GM12878 (cell line): ENCODE measurements around the gene UST. TPM values are rescaled to one million over a fixed set of nuclear protein-coding genes. Genes with fewer than 3 reads are reported as not detected.

Experiments used
- ATAC-seq: fragments of 200-7000 bp; cut with Tn5 transposase; 3 replicates; pipeline ENCODE4 v1.9.1; 2020; ENCODE audit warnings: mild to moderate bottlenecking, moderate library complexity
- BruUV-seq: library from RNA; stranded (reverse); fragments of 400-500 nt; replicated peaks from 2 replicates; lab custom pipeline; 2021; lab: Mats Ljungman, UMichigan
- CTCF ChIA-PET: fragments of 300-600 bp; sonication (Branson Sonifier 250); formaldehyde crosslinking; extraction: SDS; loops from one replicate; lab custom pipeline; 2021; ENCODE audit warnings: inconsistent platforms; lab: Yijun Ruan, JAX
- POLR2A ChIA-PET: fragments of 350-600 bp; formaldehyde crosslinking; extraction: SDS; loops from one replicate; lab custom pipeline; 2021; ENCODE audit warnings: inconsistent platforms; lab: Charles Lee
- RAD21 ChIA-PET: fragments of 300-600 bp; sonication (Branson Sonifier 250); formaldehyde crosslinking; loops from one replicate; lab custom pipeline; 2023; ENCODE audit warnings: antibody characterized with exemption; ENCODE audit not compliant: unreplicated experiment; lab: Charles Lee
- SMC1A ChIA-PET: fragments of 300-600 bp; sonication (Branson Sonifier 250); formaldehyde crosslinking; loops from one replicate; lab custom pipeline; 2023; ENCODE audit not compliant: unreplicated experiment, uncharacterized antibody; lab: Charles Lee
- DNase-seq: peaks from one replicate; pipeline ENCODE4 v3.0.0-alpha.2; 2011; ENCODE audit warnings: low read depth, low spot score
- FAIRE-seq: peaks from 3 replicates; lab custom pipeline; 2011; peaks lifted over from hg19 to GRCh38; lab: Jason Lieb, UNC
- H2AFZ ChIP-seq: 2 replicates; pipeline ENCODE4 v1.6.0; 2011; ENCODE audit warnings: low read depth, low read length, control low read depth; ENCODE audit not compliant: control insufficient read depth
- H3K27ac ChIP-seq: 2 replicates; pipeline ENCODE4 v1.5.1; 2011; ENCODE audit warnings: control low read depth; ENCODE audit not compliant: control insufficient read depth, insufficient read depth
- H3K27me3 ChIP-seq, 2 experiments: replicated peaks in 1 of 2; 2 replicates each; pipeline versions ENCODE4 v1.6.0 to v1.6.1; 2011; ENCODE audit warnings: low read length in 1 of 2; ENCODE audit not compliant: control insufficient read depth in 2 of 2, insufficient read depth in 2 of 2
- H3K36me3 ChIP-seq, 2 experiments: 2 replicates each; pipeline ENCODE4 v1.5.1; 2011; ENCODE audit warnings: low read length in 1 of 2; ENCODE audit not compliant: control insufficient read depth in 2 of 2, insufficient read depth in 2 of 2
- H3K4me1 ChIP-seq: 2 replicates; pipeline ENCODE4 v1.6.1; 2011; ENCODE audit warnings: mild to moderate bottlenecking, low read length, moderate library complexity, mixed read lengths; ENCODE audit not compliant: control insufficient read depth, insufficient read depth
- H3K4me2 ChIP-seq: 2 replicates; pipeline ENCODE4 v1.6.0; 2011; ENCODE audit warnings: control low read depth; ENCODE audit not compliant: control insufficient read depth, insufficient read depth
- H3K4me3 ChIP-seq: fragments of 200-600 bp; sonication (generic); 2 replicates; pipeline ENCODE4 v1.5.1; 2016
- H3K79me2 ChIP-seq: 2 replicates; pipeline ENCODE4 v1.6.0; 2011; ENCODE audit warnings: low read length; ENCODE audit not compliant: control insufficient read depth, insufficient read depth
- H3K9ac ChIP-seq: 2 replicates; pipeline ENCODE4 v1.8.0; 2011; ENCODE audit warnings: low read length, control low read depth, mixed read lengths; ENCODE audit not compliant: control insufficient read depth, insufficient read depth
- H3K9me3 ChIP-seq: replicated peaks from 3 replicates; pipeline ENCODE4 v1.5.1; 2011; ENCODE audit warnings: mild to moderate bottlenecking, low read length; ENCODE audit not compliant: control insufficient read depth, insufficient read depth
- H4K20me1 ChIP-seq: 2 replicates; pipeline ENCODE4 v1.6.0; 2011; ENCODE audit not compliant: control insufficient read depth, insufficient read depth
- ATF2 ChIP-seq: IDR thresholded peaks from 2 replicates; pipeline ENCODE4 v1.6.1; 2012; ENCODE audit warnings: low read length, inconsistent platforms
- E2F4 ChIP-seq: IDR thresholded peaks from 2 replicates; pipeline ENCODE4 v1.6.1; 2012; ENCODE audit warnings: low read depth, low read length, improper control_type of control experiment
- EGR1 ChIP-seq, 2 experiments: IDR thresholded peaks; 1 replicate in 1 of 2; 2 replicates in 1 of 2; pipeline ENCODE4 v1.6.1; 2011 to 2012; ENCODE audit warnings: low read depth in 2 of 2, low read length in 2 of 2, borderline replicate concordance in 1 of 2, mild to moderate bottlenecking in 1 of 2, moderate library complexity in 1 of 2
- RB1 ChIP-seq: fragments of 450-650 bp; formaldehyde crosslinking; IDR thresholded peaks from 2 replicates; pipeline ENCODE4 v1.6.1; 2017; ENCODE audit warnings: mild to moderate bottlenecking, borderline replicate concordance
- RELB ChIP-seq: fragments of 450-650 bp; IDR thresholded peaks from 2 replicates; pipeline ENCODE4 v1.6.1; 2017; ENCODE audit warnings: low read depth, mild to moderate bottlenecking, moderate library complexity
- SUPT20H ChIP-seq: IDR thresholded peaks from 2 replicates; pipeline ENCODE4 v1.6.1; 2011; ENCODE audit warnings: low read depth, mild to moderate bottlenecking, low read length, moderate library complexity, borderline replicate concordance; ENCODE audit not compliant: control insufficient read depth
- WGBS: methylation state at CpG from one replicate; pipeline ENCODE4 v1.1.6; 2016; ENCODE audit warnings: low lambda C conversion rate; ENCODE audit not compliant: insufficient replicate concordance, insufficient coverage; ENCODE audit errors: missing lambda C conversion rate; 5-methylcytosine and 5-hydroxymethylcytosine counted together
- in situ Hi-C: fragments of 300-500 bp; cut with MboI; formaldehyde crosslinking; loops from 9 replicates; pipeline ENCODE4 v1.14.3; 2018; ENCODE audit warnings: mixed read lengths
- intact Hi-C: fragments of 100-400 bp; cut with micrococcal nuclease; formaldehyde crosslinking; loops from one replicate; pipeline ENCODE4 v1.14.2; 2022; ENCODE audit not compliant: unreplicated experiment
- polyA plus RNA-seq, 11 experiments: library from polyadenylated mRNA; depleted of rRNA in 4 of 11; unstranded in 6 of 11; stranded (reverse) in 5 of 11; fragments of >200 nt; fragmentation: Nextera tagmentation in 4 of 11; fragmentation: Illumina TruSeq in 1 of 11; extraction: Ambion mirVana in 4 of 11; extraction: Trizol in 1 of 11; gene quantifications; 1 replicate in 1 of 11; 2 replicates in 10 of 11; pipeline versions ENCODE4 v1.2.1 to v1.2.3, GENCODE V29; 2011 to 2016; ENCODE audit warnings: inconsistent platforms in 2 of 11, missing spikeins in 2 of 11, low read depth in 1 of 11
- total RNA-seq, 4 experiments: library from RNA; depleted of rRNA in 3 of 4; stranded (reverse); fragments of >200 nt in 3 of 4; fragmentation: Illumina TruSeq in 1 of 4; extraction: Trizol in 1 of 4; gene quantifications; 2 replicates each; pipeline versions ENCODE4 v1.2.1 to v1.2.3, GENCODE V29; 2013 to 2021
- TF ChIP-seq, protein P1 (sequence below): fragments of 450-650 bp; formaldehyde crosslinking; IDR thresholded peaks from 2 replicates; pipeline ENCODE4 v1.5.0; 2022; ENCODE audit warnings: mild to moderate bottlenecking, missing genetic modification characterization
- TF ChIP-seq, protein P2 (sequence below): fragments of 450-650 bp; IDR thresholded peaks from 2 replicates; pipeline ENCODE4 v1.6.1; 2018; ENCODE audit warnings: mild to moderate bottlenecking, low read depth, moderate library complexity; ENCODE audit not compliant: partially characterized antibody

UST gene
- total and polyA plus RNA-seq, 10 of the 15 experiments (the other 5 are each of a cell fraction or from before 2014, with no cell fraction given): 0.74 to 43.3 (median 2.2) TPM

GRCh38 chr6:149012040-149012545, 265.3 kb downstream of the UST start (continued):
- no peak for TF ChIP-seq EGR1 (IDR thresholded peaks at IDR 0.05; ENCODE audit: borderline replicate concordance in 1 of 2, low read depth in 2 of 2, low read length in 2 of 2)

GRCh38 chr6:149013586-149014344, 266.9 kb downstream of the UST start:
- no peak overlapping the region for H3K9ac ChIP-seq
- H3K4me2 ChIP-seq: no peak overlapping the region
- no peaks in the 10 kb centered on the region; a peak in 1 of 4 replicates for H3K27me3 ChIP-seq
- no peak for DNase-seq
- ChIA-PET POLR2A (no interaction called here), RAD21 (no interaction called here), CTCF (interaction anchor here (0.6 kb wide), 1 partner anchor 56 kb away, joined by 3 read pairs; no protein-coding TSS in a partner anchor), SMC1A (no interaction called here)
- WGBS: 36% methylated on average over 6 of the region's 6 CpGs
- H3K79me2 ChIP-seq: no peaks in the 10 kb centered on the region
- BruUV-seq: no TSS peak
- H3K4me1 ChIP-seq: no peaks in the 10 kb centered on the region
- no peaks in the 10 kb centered on the region for H4K20me1 ChIP-seq
- H3K9me3 ChIP-seq: no peaks in the 10 kb centered on the region
- no peak overlapping the region for H3K27ac ChIP-seq
- in situ Hi-C loops (no loop called here), intact Hi-C loops (no loop called here)
- no peak overlapping the region for H2AFZ ChIP-seq
- ATAC-seq: 0 out of 3 replicates have a peak, but pooled peaks have one; percentile 33
- no peak for FAIRE-seq
- H3K36me3 ChIP-seq: no peaks in the 10 kb centered on the region
- no peak overlapping the region for H3K4me3 ChIP-seq
- TF ChIP-seq RB1 (no peak), ATF2 (no peak), RELB (no peak), SUPT20H (no peak), E2F4 (no peak)
- TF ChIP-seq, protein P1, sequence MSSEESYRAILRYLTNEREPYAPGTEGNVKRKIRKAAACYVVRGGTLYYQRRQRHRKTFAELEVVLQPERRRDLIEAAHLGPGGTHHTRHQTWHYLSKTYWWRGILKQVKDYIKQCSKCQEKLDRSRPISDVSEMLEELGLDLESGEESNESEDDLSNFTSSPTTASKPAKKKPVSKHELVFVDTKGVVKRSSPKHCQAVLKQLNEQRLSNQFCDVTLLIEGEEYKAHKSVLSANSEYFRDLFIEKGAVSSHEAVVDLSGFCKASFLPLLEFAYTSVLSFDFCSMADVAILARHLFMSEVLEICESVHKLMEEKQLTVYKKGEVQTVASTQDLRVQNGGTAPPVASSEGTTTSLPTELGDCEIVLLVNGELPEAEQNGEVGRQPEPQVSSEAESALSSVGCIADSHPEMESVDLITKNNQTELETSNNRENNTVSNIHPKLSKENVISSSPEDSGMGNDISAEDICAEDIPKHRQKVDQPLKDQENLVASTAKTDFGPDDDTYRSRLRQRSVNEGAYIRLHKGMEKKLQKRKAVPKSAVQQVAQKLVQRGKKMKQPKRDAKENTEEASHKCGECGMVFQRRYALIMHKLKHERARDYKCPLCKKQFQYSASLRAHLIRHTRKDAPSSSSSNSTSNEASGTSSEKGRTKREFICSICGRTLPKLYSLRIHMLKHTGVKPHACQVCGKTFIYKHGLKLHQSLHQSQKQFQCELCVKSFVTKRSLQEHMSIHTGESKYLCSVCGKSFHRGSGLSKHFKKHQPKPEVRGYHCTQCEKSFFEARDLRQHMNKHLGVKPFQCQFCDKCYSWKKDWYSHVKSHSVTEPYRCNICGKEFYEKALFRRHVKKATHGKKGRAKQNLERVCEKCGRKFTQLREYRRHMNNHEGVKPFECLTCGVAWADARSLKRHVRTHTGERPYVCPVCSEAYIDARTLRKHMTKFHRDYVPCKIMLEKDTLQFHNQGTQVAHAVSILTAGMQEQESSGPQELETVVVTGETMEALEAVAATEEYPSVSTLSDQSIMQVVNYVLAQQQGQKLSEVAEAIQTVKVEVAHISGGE (CRISPR knock-in tag): no peak
- TF ChIP-seq, protein P2, sequence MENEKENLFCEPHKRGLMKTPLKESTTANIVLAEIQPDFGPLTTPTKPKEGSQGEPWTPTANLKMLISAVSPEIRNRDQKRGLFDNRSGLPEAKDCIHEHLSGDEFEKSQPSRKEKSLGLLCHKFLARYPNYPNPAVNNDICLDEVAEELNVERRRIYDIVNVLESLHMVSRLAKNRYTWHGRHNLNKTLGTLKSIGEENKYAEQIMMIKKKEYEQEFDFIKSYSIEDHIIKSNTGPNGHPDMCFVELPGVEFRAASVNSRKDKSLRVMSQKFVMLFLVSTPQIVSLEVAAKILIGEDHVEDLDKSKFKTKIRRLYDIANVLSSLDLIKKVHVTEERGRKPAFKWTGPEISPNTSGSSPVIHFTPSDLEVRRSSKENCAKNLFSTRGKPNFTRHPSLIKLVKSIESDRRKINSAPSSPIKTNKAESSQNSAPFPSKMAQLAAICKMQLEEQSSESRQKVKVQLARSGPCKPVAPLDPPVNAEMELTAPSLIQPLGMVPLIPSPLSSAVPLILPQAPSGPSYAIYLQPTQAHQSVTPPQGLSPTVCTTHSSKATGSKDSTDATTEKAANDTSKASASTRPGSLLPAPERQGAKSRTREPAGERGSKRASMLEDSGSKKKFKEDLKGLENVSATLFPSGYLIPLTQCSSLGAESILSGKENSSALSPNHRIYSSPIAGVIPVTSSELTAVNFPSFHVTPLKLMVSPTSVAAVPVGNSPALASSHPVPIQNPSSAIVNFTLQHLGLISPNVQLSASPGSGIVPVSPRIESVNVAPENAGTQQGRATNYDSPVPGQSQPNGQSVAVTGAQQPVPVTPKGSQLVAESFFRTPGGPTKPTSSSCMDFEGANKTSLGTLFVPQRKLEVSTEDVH: no peak
